ENCODE results near the gene ASXL1. TPM values are rescaled to one million over a fixed set of nuclear protein-coding genes. Genes with fewer than 3 reads are reported as not detected.

The ASXL1 gene
- total and polyA plus RNA-seq, 2 experiments from 2014 or later, result 10.4 to 29.0 TPM

GRCh38 chr20:32472581-32473207 is 114.6 kb downstream of the ASXL1 start (continued):
- TF ChIP-seq ZNF462 (CRISPR knock-in tag; IDR thresholded peaks at IDR 0.05), result no peak
- no peak for TF ChIP-seq ZNF114 (CRISPR knock-in tag; IDR thresholded peaks at IDR 0.05)
- no peak for TF ChIP-seq ETS1 (IDR thresholded peaks at IDR 0.05)
- no peak for TF ChIP-seq NANOG (IDR thresholded peaks at IDR 0.05; ENCODE audit: borderline replicate concordance)

- H3K27ac Mint-ChIP-seq, result peak overlapping the region; percentile 36; the same call in 1 of the 2 replicates
- no peak for TF ChIP-seq EZH2phosphoT487 (IDR thresholded peaks at IDR 0.05; ENCODE audit: unreplicated experiment)
- no peak for TF ChIP-seq EZH2 (IDR thresholded peaks at IDR 0.05; ENCODE audit: low read depth, unreplicated experiment)
- TF ChIP-seq ZNF114 (CRISPR knock-in tag; IDR thresholded peaks at IDR 0.05), result no peak
- TF ChIP-seq ZNF462 (CRISPR knock-in tag; IDR thresholded peaks at IDR 0.05), result no peak
These were observed 115.3 kb downstream of the ASXL1 start for GRCh38 chr20:32473231-32474008.

More at GRCh38 chr20:32473231-32474008, 115.3 kb downstream of the ASXL1 start:
- H4K20me1 ChIP-seq (replicated peaks; ENCODE audit: insufficient read depth), result peaks cover 64% of the 10 kb centered on the region
- H3F3A ChIP-seq (replicated peaks; ENCODE audit: low read depth), result peaks cover 41% of the 10 kb centered on the region
- peaks cover 54% of the 10 kb centered on the region for H3K4me1 Mint-ChIP-seq
- ATAC-seq (no peak), DNase-seq (ENCODE audit: low spot score) (peak; percentile 47)
- no peak overlapping the region for H3K4me3 ChIP-seq
- H3K4me3 Mint-ChIP-seq, result no peak overlapping the region
- no peak overlapping the region for H3K27ac ChIP-seq (ENCODE audit: low read depth)
- peaks cover 58% of the 10 kb centered on the region for H3K4me1 ChIP-seq (ENCODE audit: insufficient read depth)
- peaks cover 5% of the 10 kb centered on the region; the same call in 1 of the 2 replicates for H3K36me3 ChIP-seq (ENCODE audit: insufficient read depth)
- peak overlapping the region; percentile 48; the same call in 1 of the 2 replicates for H3K4me2 ChIP-seq
- no peaks in the 10 kb centered on the region for H3K9me2 ChIP-seq (ENCODE audit: insufficient read depth)
- no peak overlapping the region for H2AFZ ChIP-seq
- H3K9me3 Mint-ChIP-seq, result no peaks in the 10 kb centered on the region
- H3K27me3 ChIP-seq (ENCODE audit: insufficient read depth), result no peaks in the 10 kb centered on the region
- H3K79me2 ChIP-seq (replicated peaks; ENCODE audit: insufficient read depth), result peaks cover 86% of the 10 kb centered on the region
- H3K36me3 Mint-ChIP-seq (ENCODE audit: low read depth), result peaks cover 12% of the 10 kb centered on the region; the same call in 2 of the 3 replicates
- peaks cover 14% of the 10 kb centered on the region for H3K27me3 Mint-ChIP-seq (ENCODE audit: insufficient read depth, low read depth, poor library complexity)

Measured in GM23338 (cell line).